Middle frontal gyrus (tissue), 1 donor: ENCODE measurements around the gene PCBP1.
"Not testable (repeated sequence)": the region's sequence is repeated elsewhere in the genome, so short reads cannot be mapped to it uniquely, and the experiment has no call there.

ENCODE experiments used
- DNase-seq: peaks from one replicate; pipeline ENCODE4 v3.0.0-alpha.2; 2015; ENCODE audit warnings: low spot score; ENCODE audit errors: extremely low spot score

PCBP1 gene

DNA sequence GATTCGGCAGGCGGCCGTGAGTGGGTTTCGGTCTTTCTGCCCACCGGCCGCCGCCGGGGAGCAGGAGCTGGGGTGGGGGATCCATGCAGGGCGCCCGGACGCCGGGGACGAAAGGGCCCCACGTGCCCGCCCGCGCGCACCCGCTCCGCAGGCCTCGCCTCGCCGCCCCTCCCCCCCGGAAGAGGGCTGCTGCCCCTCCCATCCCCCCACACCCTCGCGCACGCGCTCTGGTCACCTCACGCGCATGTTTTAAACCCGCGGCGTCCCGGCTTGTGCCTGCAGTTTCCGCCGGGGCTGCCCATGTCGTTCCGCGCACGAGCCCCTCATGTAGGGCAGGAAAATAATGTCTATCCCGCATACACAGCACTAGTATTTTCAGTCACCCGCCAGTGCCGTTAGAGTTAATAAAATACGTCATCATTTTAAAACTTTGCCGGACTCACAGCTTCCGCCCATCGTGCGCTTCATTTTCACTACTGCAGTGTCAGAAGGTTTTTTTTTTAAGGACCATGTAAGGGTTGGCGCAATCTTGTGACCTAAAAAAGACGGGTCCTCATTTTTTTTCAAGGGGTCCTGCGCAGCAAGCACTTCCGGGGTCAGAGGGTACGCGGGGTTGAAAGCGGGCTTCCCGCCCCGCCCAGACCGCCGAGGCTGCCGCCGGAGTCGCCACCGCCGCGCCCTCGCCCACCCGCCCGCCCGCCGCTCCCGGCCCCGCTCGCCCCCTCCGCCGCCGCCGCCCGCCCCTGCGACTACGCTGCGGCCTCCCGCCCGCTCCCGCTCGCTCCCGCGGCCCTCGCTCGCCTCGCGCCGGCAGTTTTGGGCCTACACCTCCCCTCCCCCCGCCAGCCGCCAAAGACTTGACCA lies at the start of gene PCBP1:
Gene PCBP1, plus strand, starts transcription at position 640 of the 864 bp plus-strand sequence. CDS start 267 bp downstream, outside the sequence.
- peak; percentile 75 for DNase-seq

DNA sequence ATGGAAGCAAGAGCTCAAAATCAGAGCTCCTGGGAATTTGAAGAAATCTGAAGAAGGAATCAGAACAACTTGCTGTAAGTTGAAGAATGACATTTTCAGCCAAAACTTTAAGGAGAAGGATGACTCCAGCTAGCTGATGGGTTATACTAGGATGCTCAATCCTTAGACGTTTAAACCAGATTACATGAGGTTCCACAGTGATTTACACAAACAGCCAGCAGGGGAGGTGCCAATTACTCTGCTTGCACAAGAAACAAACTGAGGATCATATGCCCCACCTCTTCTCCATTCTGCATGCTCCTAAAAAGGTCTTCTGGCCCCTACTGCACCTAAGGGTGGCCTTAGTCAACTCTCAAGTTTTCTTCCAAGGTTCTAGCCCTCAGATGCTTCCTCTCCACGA lies 47.9 kb upstream of the PCBP1 start:
- no peak for DNase-seq

DNA sequence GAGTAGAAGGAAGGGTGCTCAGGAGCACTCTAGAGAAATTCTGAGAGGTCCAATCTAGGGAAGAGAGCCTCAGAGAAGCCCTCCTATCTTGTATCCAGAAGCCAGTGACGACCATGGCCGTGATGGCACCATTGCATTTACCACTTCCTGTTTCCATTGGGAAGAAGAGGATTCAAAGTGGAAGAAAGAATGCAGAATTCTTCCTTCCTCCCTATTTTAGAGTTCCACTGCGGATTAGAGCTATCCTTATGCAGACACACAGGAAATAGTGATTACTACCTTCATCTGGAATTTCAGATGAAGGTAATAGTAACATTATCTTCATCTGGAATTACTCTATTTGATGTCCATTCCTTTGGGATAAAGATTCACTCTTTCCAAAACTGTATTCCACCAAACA lies 45.6 kb upstream of the PCBP1 start:
- no peak for DNase-seq

GRCh38 chr2:70042246-70042645 lies 45.0 kb upstream of the PCBP1 start:
- DNase-seq, result no peak

- DNase-seq, result no peak
Measured at GRCh38 chr2:70043252-70043875, 43.9 kb upstream of the PCBP1 start.

- no peak for DNase-seq
Measured at GRCh38 chr2:70044290-70045040, 42.8 kb upstream of the PCBP1 start.

DNA sequence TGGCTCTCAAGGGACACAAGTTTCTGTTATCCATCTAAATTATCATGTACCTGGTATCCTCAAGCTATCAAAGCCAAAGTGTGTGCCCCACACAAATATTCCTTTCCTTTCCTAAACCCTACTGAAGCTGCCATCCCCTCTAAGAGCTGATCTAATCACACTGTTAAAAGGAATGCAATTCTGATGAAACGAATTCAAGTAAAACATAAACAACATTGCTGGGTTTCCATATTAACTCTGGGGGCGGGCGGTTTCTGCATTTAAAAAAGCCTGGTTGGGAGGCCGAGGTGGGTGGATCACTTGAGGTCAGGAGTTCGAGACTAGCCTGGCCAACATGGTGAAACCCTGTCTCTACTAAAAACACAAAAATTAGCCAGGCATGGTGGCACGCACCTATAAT lies 41.9 kb upstream of the PCBP1 start:
- no peak for DNase-seq

- DNase-seq, result no peak
Measured at GRCh38 chr2:70045932-70046331, 41.3 kb upstream of the PCBP1 start.

DNA sequence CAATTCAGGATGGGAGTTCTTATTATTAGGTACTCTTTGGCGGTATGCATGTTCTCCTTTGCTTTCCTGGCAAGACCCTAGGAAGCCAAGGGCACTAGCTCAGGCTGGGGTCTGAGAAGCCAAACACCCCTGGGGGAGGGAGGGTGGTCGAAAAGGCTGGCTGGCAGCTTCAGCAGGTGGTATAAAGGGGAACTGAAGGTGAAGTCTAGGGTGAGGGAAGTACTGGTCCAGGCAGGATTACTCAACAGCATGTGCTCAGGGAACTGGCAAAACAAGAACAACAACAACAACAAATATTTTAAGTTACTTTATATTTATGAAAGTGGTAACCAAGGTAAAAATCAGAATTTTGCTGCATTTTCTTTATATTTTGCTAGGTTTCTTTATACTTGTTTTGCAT lies 40.7 kb upstream of the PCBP1 start:
- no peak for DNase-seq

GRCh38 chr2:70047451-70047850 lies 39.8 kb upstream of the PCBP1 start:
- no peak for DNase-seq

- no peak for DNase-seq
Measured at GRCh38 chr2:70049255-70049654, 38.0 kb upstream of the PCBP1 start.

DNA sequence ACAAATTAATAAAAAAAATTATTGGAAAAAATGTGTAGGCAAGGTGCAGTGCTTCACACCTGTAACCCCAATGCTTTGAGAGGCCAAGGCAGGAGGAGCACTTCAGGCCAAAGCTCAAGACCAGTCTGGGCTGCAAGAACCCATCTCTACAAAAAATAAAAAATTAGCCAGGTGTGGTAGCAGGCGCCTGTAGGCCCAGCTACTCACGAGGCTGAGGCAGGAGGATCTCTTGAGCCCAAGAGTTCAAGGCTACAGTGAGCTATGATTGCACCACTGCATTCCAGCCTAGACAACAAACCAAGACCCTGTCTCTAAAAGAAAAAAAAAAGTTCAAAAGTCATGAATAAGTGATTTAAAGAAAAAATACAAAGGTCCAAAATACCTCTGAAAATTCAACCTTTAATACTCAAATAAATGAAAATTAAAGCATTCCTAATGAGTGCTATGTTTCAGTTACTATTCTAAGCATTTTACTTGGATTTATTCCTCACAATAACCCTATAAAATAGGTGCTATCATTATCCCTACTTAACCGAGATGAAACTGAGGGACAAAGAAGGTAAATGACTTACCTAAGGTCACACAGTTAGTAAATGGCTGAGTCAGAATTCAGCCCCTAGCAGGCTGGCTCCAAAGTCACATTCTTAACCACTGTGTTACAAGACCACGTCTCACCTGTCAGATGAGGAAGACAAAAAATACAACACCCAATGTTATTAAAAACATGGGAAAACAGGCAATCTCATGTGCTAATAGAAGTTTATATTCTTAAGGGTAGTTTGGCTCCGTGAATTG lies 36.4 kb upstream of the PCBP1 start:
- DNase-seq, result no peak

DNA sequence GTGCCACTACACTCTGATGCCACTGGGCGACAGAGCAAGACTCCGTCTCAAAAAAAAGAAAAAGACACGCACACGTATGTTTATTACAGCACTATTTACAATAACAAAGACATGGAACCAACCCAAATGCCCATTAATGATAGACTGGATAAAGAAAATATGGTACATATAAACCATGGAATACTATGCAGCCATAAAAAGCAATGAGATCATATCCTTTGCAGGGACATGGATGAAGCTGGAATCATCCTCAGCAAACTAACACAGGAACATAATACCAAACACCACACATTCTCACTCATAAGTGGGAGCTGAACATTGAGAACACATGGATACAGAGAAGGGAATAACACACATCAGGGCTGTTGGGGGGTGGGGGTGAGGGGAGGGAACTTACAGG lies 32.0 kb upstream of the PCBP1 start:
- DNase-seq, result not testable (repeated sequence)

GRCh38 chr2:70061317-70061716 lies 26.0 kb upstream of the PCBP1 start:
- no peak for DNase-seq

DNA sequence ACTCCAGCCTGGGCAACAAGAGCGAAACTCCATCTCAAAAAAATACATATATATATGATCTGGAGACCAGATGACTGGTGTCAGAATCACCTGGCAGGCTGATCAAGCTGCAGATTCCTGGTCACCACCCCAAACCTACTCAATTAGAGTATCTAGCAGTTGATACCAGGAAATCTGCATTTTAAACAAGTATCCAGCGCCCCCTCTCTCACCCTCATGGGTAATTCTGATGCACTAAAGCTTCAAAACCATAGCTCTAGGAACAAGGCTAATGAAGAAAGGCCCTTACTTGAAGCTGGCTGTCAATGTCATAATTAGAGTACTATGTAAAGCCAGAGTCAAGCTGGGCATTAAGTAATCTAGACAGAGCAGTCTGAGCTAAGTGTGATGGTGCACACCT lies 25.0 kb upstream of the PCBP1 start:
- no peak for DNase-seq

GRCh38 chr2:70068119-70068518 lies 19.2 kb upstream of the PCBP1 start:
- no peak for DNase-seq

GRCh38 chr2:70069049-70069448 lies 18.2 kb upstream of the PCBP1 start:
- DNase-seq, result no peak

DNA sequence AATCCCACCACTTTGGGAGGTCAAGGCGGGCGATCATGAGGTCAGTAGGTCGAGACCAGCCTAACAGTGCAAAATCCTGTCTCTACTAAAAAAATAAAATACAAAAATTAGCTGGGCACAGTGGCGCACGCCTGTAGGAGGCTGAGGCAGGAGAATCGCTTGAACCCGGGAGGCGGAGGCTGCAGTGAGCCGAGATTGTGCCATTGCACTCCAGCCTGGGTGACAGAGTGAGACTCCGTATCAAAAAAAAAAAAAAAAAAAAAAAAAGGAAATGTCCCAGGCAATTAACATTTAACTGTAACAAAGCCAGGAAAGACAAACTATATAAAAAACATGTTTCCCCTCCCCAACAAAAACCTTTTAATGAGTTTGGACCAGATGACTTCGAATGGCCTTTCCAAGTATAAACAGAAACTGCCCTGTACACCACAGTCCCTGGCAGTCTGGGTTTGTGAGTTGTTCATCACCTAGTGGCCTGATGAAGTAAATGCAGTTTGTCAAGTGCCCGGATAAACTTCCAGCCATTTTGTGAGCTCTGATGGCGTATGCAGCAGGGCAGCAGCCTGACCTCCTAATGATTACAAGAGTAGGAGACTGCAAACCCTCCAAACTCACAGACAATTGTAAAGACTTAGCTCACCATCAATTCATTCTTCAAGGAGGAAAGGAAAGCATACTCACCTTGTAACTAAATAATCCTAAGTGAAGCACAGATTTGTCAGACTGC lies 16.6 kb upstream of the PCBP1 start:
- DNase-seq, result peak; percentile 85

GRCh38 chr2:70073493-70073892 lies 13.8 kb upstream of the PCBP1 start:
- DNase-seq, result no peak

DNA sequence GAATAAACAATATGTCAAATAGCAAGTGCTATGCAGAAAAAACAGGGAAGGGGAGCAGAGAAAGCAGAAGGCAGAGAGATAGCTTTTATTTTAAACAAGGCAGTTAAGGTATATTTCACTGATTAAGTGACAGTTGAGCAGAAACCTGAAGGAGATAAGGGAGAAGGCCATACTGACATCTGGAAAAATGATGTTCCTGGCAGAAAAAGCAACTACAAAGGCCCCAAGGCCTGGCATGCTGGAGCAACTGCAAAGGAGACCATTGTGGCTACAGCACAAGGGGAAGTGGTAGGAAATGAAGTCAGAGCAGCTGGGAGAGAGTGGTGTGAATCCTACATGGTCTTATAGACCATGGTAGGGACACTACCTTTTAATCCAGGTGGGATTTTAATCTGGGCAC lies 8.9 kb upstream of the PCBP1 start:
- DNase-seq, result no peak
